ENCODE data around the gene ABCD3.
A peak's percentile ranks its signal among the peaks of the same experiment; 100 is the strongest.

Gene ABCD3

GRCh38 chr1:94463765-94464330 lies 45.7 kb downstream of the ABCD3 start:
- peak; percentile 69 for TF ChIP-seq CTCF (IDR thresholded peaks at IDR 0.05; ENCODE audit: control insufficient read depth, insufficient read depth, low read depth, low read length, missing control alignments)
- DNase-seq (ENCODE audit: low read depth) = peak; percentile 42
- H3K4me3 ChIP-seq (ENCODE audit: control insufficient read depth, low read depth, low read length) = no peak overlapping the region

GRCh38 chr1:94468708-94469107 lies 50.5 kb downstream of the ABCD3 start:
- no peak overlapping the region for H3K4me3 ChIP-seq (ENCODE audit: control insufficient read depth, low read depth, low read length)
- DNase-seq (ENCODE audit: low read depth) = no peak
- TF ChIP-seq CTCF (IDR thresholded peaks at IDR 0.05; ENCODE audit: control insufficient read depth, insufficient read depth, low read depth, low read length, missing control alignments) = no peak

GRCh38 chr1:94471271-94471670 lies 53.1 kb downstream of the ABCD3 start:
- DNase-seq (ENCODE audit: low read depth) = no peak
- no peak overlapping the region for H3K4me3 ChIP-seq (ENCODE audit: control insufficient read depth, low read depth, low read length)
- TF ChIP-seq CTCF (IDR thresholded peaks at IDR 0.05; ENCODE audit: control insufficient read depth, insufficient read depth, low read depth, low read length, missing control alignments) = no peak

GRCh38 chr1:94475232-94475631 lies 57.0 kb downstream of the ABCD3 start:
- no peak overlapping the region for H3K4me3 ChIP-seq (ENCODE audit: control insufficient read depth, low read depth, low read length)
- TF ChIP-seq CTCF (IDR thresholded peaks at IDR 0.05; ENCODE audit: control insufficient read depth, insufficient read depth, low read depth, low read length, missing control alignments) = no peak
- no peak for DNase-seq (ENCODE audit: low read depth)

GRCh38 chr1:94479682-94480081 lies 61.5 kb downstream of the ABCD3 start:
- no peak for DNase-seq (ENCODE audit: low read depth)
- no peak for TF ChIP-seq CTCF (IDR thresholded peaks at IDR 0.05; ENCODE audit: control insufficient read depth, insufficient read depth, low read depth, low read length, missing control alignments)
- H3K4me3 ChIP-seq (ENCODE audit: control insufficient read depth, low read depth, low read length) = no peak overlapping the region

- peak; percentile 31 for DNase-seq (ENCODE audit: low read depth)
- no peak overlapping the region for H3K4me3 ChIP-seq (ENCODE audit: control insufficient read depth, low read depth, low read length)
- peak; percentile 82 for TF ChIP-seq CTCF (IDR thresholded peaks at IDR 0.05; ENCODE audit: control insufficient read depth, insufficient read depth, low read depth, low read length, missing control alignments)
Measured at GRCh38 chr1:94481473-94481933, 63.3 kb downstream of the ABCD3 start.
